GM21576 (cell line): Measurements from ENCODE around the gene ULK1.

ENCODE experiments used
- ATAC-seq: cut with Tn5 transposase; IDR thresholded peaks from one replicate; pipeline ENCODE4 v1.9.1; 2021; ENCODE audit warnings: mild to moderate bottlenecking, moderate library complexity; ENCODE audit not compliant: unreplicated experiment

The ULK1 gene

GRCh38 chr12:131919051-131919347 is 24.6 kb downstream of the ULK1 start:
- ATAC-seq = no peak

- ATAC-seq = no peak
These were observed 25.1 kb downstream of the ULK1 start for GRCh38 chr12:131919366-131920156.

DNA sequence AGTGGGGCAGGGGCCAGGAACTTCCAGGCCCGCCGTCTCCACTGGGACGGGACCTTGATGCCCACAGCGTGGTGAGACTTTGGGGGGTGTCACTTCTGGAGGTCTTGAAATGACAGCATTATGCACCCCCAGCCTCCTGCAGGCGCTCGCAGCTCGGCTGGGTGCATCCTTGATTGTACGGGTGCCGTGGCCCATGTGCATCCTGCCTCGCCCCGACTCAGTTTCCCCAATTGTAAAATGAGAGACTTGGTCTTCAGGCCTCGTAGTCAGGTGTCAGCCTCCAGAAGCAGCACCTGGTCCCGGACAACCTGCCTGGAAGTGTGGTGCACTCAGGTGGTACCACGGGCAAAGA is 25.7 kb downstream of the ULK1 start:
- ATAC-seq = no peak

DNA sequence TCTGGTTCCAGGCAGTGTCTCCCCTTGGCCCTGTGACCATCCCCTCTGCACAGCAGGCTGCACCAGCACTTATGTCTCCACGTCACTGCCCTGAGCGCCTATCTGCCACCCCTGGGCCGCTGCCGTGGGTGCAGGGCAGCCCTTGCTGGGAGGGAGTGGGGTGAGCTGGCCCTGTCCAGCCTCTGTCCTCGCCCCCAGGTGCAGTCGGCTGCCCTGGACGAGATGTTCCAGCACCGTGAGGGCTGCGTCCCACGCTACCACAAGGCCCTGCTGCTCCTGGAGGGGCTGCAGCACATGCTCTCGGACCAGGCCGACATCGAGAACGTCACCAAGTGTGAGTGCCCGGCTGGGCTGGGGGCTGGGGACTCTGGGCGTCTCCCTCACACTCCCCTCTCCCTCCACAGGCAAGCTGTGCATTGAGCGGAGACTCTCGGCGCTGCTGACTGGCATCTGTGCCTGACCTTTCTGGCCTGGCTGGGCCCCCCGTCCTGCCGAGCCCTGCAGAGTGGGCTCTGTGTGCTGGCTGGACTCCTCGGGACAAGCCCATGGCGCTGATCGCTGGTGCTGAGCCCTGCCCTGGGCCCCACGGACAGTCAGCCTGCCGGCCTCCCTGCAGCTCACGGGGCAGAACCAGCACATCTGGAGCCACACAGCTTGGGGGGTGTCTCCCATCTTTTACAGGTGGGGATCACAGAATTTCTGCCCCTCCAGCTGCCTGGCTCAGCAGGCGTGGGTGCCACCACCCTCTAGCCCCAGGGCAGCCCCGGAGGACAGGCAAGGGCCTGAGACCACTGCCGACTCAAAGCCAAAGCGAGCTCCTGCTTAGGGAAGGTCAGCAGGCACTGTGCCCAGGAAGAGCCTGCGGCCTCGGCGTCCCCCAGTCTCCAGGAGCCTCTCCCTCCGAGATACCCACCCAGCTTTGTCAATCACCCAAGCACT is 26.7 kb downstream of the ULK1 start:
- ATAC-seq = no peak

DNA sequence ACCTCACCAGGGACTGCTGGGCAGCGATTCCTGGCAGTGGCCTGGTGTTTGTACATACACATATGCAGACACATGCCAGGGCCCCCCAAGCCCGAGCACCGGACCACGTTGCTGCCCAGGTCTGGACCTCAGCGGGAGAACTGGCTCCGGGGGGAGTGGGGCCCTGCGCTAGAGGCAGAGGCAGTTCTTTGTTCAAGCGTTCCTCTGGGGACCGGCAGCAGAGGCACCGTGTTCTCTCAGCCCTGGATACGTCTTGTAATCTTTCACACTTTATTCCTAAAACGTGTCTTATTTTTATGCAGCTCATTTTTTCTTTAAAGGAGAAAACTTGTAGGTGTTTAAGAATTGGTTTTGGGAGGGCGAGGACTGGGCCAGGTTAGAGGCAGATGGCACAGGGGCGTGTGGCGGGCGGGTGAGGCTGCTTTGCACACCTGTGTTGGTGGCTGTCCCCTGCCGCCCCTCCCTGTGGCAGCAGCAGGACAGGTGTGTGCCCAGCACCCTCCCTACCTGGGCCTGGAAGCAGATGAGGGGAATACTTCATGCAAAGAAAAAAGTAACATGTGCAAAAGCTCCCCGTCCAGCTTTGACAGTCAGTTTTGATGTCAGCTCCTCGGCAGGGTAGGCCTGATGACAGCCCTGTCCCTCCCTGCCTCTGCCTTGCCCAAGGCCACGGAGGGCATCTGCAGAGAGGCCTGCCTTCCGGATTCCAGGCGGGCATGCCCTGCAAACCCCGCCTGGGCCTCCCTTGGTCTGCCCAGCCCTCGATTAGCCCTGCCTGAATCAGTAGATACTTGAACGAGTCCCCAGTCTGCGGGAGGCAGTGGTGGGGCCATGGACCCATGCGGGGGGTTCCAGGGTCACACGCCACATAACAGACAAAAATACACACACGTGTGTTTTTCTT is 27.7 kb downstream of the ULK1 start:
- no peak for ATAC-seq

DNA sequence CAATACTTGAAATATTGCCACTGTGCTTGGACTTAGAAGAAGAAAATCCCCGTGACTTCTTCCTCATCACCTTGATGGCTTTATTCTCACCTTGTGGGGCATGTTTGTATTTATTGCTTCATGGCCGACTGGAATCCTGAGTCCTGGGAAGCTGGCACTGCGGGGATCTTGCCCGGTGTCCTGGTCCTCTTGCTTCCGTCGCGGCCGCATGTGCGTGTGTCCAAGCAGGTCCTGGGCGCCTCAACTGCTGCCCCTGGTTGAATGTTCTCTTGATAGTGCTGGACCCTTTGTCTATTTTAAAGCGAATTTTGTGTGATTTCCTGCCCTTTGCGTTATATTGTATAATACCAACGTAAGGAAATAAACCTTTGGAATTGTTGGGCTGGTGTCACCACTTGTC is 28.4 kb downstream of the ULK1 start:
- ATAC-seq = no peak

DNA sequence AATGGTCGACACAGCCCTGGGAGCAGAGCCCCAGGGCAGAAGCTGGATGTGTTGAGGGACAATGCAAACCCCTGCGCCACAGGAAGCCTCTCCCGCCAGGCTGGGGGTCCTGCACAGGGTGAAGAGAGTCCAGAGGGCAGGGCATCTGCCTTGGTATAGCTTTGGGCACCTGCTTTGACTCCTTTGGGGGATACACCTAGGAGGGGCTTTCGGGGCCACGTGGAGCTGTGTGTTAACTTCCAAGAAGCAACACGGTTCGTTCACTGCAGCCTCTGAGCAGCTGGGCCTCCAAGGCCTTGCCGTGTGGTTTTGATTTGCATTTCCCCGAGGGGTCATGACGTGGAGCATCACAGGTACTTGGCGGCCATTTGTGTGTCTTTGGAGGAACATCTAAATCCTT is 28.8 kb downstream of the ULK1 start:
- peak; percentile 73 for ATAC-seq

- no peak for ATAC-seq
These were observed 33.0 kb downstream of the ULK1 start for GRCh38 chr12:131927110-131928079.

DNA sequence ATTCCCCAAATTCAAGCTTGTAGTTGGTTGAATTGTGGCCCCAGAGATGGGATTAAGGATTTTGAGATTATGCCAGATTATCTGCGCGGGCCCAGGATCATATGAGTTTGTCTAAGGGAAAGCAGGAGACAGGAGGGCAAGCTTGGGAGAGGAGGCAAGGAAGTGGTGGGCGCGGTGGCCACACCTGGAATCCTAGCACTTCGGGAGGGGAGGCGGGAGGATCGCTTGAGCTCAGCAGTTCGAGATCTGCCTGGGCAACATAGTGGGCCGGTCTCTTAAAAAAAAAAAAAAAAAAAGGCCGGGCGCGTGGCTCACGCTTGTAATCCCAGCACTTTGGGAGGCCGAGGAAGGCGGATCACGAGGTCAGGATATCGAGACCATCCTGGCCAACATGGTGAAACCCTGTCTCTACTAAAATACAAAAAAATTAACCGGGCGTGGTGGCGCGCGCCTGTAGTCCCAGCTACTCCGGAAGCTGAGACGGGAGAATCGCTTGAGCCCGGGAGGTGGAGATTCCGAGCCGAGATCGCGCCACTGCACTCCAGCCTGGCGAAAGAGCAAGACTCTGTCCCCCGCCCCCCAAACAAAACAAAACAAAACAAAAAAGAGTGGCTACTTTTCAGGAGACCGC is 33.8 kb downstream of the ULK1 start:
- ATAC-seq = no peak

DNA sequence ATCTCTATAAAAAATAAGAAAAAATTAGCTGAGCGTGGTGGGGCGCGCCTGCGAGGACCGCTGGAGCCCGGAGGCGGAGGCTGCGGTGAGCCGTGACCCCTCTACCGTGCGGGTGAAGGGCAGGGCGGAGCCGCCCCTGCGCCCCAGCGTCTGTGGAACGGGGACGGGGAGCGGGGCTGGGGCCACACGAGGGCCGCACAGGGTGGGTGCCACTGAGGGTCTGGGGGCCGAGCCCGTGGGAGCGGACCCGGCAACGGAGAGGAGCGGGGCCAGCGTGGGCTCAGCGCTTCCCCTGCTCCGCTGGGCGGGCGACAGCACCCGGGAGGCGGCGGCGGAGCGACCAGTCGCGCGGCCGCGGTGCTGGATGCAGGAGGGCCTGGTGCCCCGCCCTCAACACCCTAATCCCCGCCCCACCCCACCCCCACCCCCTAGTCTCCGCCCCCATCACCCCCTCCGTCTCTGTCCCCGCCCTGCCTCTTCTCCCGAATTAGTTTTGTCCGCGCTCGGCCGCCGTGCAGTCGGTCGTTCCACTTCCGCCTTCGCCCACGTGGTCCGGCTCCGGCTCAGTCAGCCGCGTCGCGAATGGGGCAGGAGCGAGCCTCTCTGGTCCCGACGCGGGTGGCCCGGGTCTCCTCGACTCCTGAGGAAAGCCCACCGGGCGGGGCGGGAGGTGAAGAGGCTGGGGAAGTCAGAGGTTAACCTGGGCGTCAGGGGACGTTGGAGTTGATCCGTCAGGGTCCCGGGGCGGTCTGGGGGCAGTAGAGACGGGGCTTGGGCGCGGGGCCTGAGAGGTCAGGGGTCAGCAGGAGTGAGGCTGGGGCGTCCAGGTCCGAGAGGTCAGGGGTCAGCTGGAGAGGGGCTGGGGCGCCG is 34.5 kb downstream of the ULK1 start, which contains the start of gene PUS1:
Gene PUS1, plus strand, starts transcription at position 566 of the 870 bp plus-strand sequence. CDS start 447 bp downstream, outside the sequence.
- ATAC-seq = peak; percentile 61

DNA sequence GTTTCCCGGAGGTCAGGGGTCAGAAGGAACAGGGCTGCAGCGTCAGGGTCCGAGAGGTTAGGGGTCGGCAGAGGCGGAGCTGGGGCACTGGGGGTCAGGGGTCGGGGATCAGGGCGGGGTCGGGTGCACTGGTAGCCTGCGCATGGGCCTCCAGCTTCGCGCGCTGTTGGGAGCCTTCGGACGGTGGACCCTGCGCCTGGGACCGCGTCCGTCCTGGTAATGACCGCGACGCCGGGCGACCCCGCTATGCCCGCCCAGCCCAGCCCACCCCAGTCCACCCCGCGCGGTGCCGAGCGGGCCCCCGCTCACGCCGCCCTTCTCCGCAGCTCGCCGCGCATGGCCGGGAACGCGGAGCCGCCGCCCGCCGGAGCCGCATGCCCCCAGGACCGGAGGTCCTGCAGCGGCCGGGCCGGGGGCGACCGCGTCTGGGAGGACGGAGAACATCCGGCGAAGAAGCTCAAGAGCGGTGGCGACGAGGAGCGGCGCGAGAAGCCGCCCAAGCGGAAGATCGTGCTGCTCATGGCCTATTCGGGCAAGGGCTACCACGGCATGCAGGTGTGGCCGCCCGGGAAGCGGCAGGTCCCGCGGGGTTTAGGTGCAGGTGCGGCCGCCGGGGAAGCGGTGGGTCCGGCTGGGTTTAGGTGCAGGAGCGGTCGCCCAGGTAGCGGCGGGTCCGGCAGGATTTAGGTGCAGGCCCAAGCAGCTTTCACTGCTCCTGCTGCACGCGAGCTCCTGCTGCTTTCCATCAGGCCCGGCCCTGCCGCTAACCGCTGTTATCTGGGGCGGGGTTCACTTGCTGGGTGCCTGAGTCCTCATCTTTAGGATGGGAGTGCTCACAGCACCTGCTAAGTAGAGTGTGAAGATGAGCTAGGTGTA is 35.4 kb downstream of the ULK1 start:
- ATAC-seq = no peak

DNA sequence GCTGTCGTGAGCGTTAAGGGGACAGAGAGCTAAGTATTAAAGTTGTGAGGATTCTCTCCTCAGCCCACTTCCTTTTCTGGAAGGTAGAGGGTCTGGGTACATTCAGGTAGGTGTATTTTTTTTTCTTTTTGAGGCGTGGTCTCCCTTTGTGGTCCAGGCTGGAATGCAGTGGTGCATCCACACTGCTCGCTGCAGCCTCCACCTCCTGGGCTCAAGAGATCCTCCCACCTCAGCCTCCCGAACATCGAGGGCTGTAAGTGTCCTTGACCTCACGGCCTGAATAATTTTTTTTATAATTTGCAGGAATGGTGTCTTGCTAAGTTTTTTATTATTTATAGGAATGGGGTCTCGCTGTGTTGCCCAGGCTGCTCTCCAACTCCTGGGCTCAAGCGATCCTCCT is 36.1 kb downstream of the ULK1 start:
- no peak for ATAC-seq

DNA sequence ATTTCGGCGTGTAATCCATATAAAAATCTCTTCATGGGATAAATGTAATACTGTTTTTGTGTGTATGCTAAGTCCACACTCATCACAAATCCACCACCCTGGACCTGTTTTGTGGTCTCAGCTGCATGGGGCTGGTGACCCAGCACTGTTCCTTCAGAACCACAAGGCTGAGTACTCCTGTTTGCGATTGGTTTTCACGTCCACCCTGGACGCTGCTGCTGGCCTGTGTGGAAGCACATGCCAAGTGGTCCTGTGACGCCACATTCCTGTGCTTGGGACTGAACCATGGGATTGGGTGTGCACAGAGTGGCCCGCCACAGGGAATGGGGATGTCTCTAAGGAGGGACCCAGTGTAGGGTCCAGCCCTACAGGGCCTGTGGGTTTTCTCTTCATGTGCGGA is 39.0 kb downstream of the ULK1 start:
- ATAC-seq = no peak

DNA sequence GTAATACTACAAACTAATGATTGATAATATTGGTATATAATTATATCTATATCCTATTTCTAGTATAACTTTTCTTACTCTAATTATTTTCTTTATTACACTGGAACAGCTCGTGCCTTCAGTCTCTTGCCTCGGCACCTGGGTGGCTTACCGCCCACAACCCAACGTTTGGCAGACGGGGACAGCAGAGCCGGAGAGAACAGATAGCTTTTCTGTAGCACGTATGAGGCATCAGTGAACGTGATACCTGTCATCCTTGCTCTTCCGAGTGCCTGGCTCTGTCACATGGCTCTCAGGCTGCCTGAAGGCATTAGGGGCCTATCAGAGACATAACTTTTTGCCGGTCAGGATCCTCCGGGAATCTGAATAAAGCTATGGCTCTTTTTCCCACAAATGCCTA is 40.1 kb downstream of the ULK1 start:
- ATAC-seq = no peak

DNA sequence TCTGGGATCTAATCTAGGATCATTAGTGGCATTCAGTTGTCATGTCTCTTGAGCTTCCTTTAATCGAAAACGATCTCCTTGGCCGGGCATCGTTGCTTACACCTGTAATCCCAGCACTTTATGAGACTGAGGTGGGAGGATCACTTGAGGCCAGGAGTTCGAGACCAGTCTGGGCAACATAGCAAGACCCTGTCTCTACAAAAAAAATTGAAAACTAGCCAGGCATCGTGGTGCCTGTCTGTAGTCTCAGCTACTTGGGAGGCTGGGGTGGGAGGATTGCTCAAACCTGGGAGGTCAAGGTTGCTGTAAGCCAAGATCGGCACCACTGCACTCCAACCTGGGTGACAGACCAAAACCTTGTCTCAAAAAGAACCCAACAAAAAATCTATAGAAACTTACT is 43.7 kb downstream of the ULK1 start:
- no peak for ATAC-seq

- ATAC-seq = no peak
These were observed 44.6 kb downstream of the ULK1 start for GRCh38 chr12:131939007-131939406.

GRCh38 chr12:131940141-131940547 is 45.7 kb downstream of the ULK1 start:
- ATAC-seq = no peak
